B cell (primary cell): ENCODE results near the gene ADH1A. TPM values are rescaled to one million over a fixed set of nuclear protein-coding genes. Genes with fewer than 3 reads are reported as not detected.

Source experiments
- ATAC-seq: fragments of 200-7000 bp; cut with Tn5 transposase; one replicate; pipeline ENCODE4 v1.10.0; 2021; ENCODE audit warnings: low read depth, mild to moderate bottlenecking, moderate number of reproducible peaks, moderate library complexity
- CTCF ChIA-PET: fragments of 350-600 bp; sonication (Branson Sonifier 250); formaldehyde crosslinking; loops from one replicate; lab custom pipeline; 2021; ENCODE audit warnings: antibody characterized with exemption, inconsistent platforms; lab: Charles Lee
- POLR2A ChIA-PET: fragments of 350-600 bp; sonication (Branson Sonifier 250); formaldehyde crosslinking; loops from one replicate; lab custom pipeline; 2021; ENCODE audit warnings: antibody characterized with exemption; lab: Charles Lee
- DNase-seq: peaks from one replicate; pipeline ENCODE4 v3.0.0; 2013
- H2AFZ ChIP-seq: 2 replicates; pipeline ENCODE4 v1.6.1; 2012; ENCODE audit warnings: mild to moderate bottlenecking, low read depth, low read length; ENCODE audit not compliant: insufficient read depth, poor library complexity, severe bottlenecking
- H3K27ac ChIP-seq, 2 donors: 1 replicate in 1 of 2; 2 replicates in 1 of 2; pipeline ENCODE4 v1.5.1; 2012 to 2013; ENCODE audit warnings: low read length in 2 of 2, mild to moderate bottlenecking in 2 of 2, moderate library complexity in 1 of 2
- H3K27me3 ChIP-seq, 4 experiments: fragments of 200-600 bp in 1 of 4; sonication (generic) in 1 of 4; replicated peaks in 1 of 4; 1 replicate in 2 of 4; 2 replicates in 2 of 4; pipeline versions ENCODE4 v1.6.1 to v1.7.0; 2013 to 2016; ENCODE audit warnings: low read length in 3 of 4, mild to moderate bottlenecking in 2 of 4, mixed read lengths in 1 of 4, moderate library complexity in 1 of 4; ENCODE audit not compliant: insufficient read depth in 4 of 4, control insufficient read depth in 3 of 4; ENCODE audit errors: control extremely low read depth in 1 of 4
- H3K36me3 ChIP-seq, 2 experiments: replicated peaks in 1 of 2; 1 replicate in 1 of 2; 2 replicates in 1 of 2; pipeline versions ENCODE4 v1.6.1 to v1.7.1; 2013; ENCODE audit warnings: low read length in 1 of 2; ENCODE audit not compliant: insufficient read depth in 2 of 2, control insufficient read depth in 1 of 2; ENCODE audit errors: control extremely low read depth in 1 of 2, extremely low read depth in 1 of 2
- H3K4me1 ChIP-seq, 2 donors: fragments of 200-600 bp in 1 of 2; sonication (generic) in 1 of 2; 1 replicate in 1 of 2; 2 replicates in 1 of 2; pipeline versions ENCODE4 v1.5.1 to v1.6.1; 2013 to 2017; ENCODE audit warnings: low read length in 2 of 2; ENCODE audit not compliant: control insufficient read depth in 2 of 2, insufficient read depth in 2 of 2
- H3K4me2 ChIP-seq: replicated peaks from 2 replicates; pipeline ENCODE3; 2012; ENCODE audit warnings: mild to moderate bottlenecking, low read depth, low read length; ENCODE audit not compliant: poor library complexity, severe bottlenecking
- H3K4me3 ChIP-seq, 5 experiments: fragments of 200-600 bp in 1 of 5; sonication (generic) in 1 of 5; 1 replicate in 3 of 5; 2 replicates in 2 of 5; pipeline versions ENCODE4 v1.5.1 to v1.7.0; 2011 to 2016; ENCODE audit warnings: low read length in 4 of 5, mild to moderate bottlenecking in 4 of 5, low read depth in 2 of 5, control low read depth in 1 of 5, moderate library complexity in 1 of 5; ENCODE audit not compliant: insufficient read depth in 1 of 5; ENCODE audit errors: control extremely low read depth in 1 of 5, extremely low read depth in 1 of 5
- H3K79me2 ChIP-seq: fragments of 200-600 bp; sonication (generic); one replicate; pipeline ENCODE4 v1.6.0; 2016; ENCODE audit warnings: low read length; ENCODE audit not compliant: control insufficient read depth, insufficient read depth
- H3K9ac ChIP-seq: fragments of 200-600 bp; sonication (generic); 2 replicates; pipeline ENCODE4 v1.6.1; 2017; ENCODE audit warnings: mild to moderate bottlenecking, low read length, moderate library complexity
- H3K9me3 ChIP-seq, 3 donors: one replicate each; pipeline versions ENCODE4 v1.6.1 to v1.7.1; 2013; ENCODE audit warnings: low read length in 2 of 3; ENCODE audit not compliant: control insufficient read depth in 2 of 3, insufficient read depth in 1 of 3; ENCODE audit errors: control extremely low read depth in 1 of 3
- H4K20me1 ChIP-seq: 2 replicates; pipeline ENCODE4 v1.6.0; 2012; ENCODE audit warnings: mild to moderate bottlenecking, low read length; ENCODE audit not compliant: insufficient read depth, control insufficient read depth, poor library complexity, severe bottlenecking
- H3K27ac Mint-ChIP-seq: one replicate; pipeline ENCODE4 v1.8.0; 2021; ENCODE audit warnings: mixed read lengths
- H3K27me3 Mint-ChIP-seq: one replicate; pipeline ENCODE4 v1.8.0; 2021; ENCODE audit warnings: mixed read lengths
- H3K4me1 Mint-ChIP-seq: one replicate; pipeline ENCODE4 v1.8.0; 2021; ENCODE audit warnings: mixed read lengths
- H3K4me3 Mint-ChIP-seq: one replicate; pipeline ENCODE4 v1.8.0; 2021; ENCODE audit warnings: mixed read lengths
- H3K9me3 Mint-ChIP-seq: one replicate; pipeline ENCODE4 v1.8.0; 2022; ENCODE audit warnings: mixed read lengths; ENCODE audit not compliant: insufficient read depth
- EZH2 ChIP-seq: IDR thresholded peaks from 2 replicates; pipeline ENCODE4 v1.6.1; 2012; ENCODE audit warnings: borderline replicate concordance, low read depth, mild to moderate bottlenecking, moderate library complexity, low read length; ENCODE audit not compliant: insufficient read depth, poor library complexity, severe bottlenecking
- WGBS: methylation state at CpG from one replicate; pipeline ENCODE4 v1.1.5; 2013; ENCODE audit warnings: missing lambda C conversion rate; ENCODE audit not compliant: insufficient coverage; 5-methylcytosine and 5-hydroxymethylcytosine counted together
- intact Hi-C: fragments of 100-400 bp; cut with micrococcal nuclease; formaldehyde crosslinking; loops from one replicate; pipeline ENCODE4 v1.10.0; 2022
- polyA plus RNA-seq: library from polyadenylated mRNA; depleted of rRNA; stranded (reverse); fragments of >200 nt; gene quantifications from 2 replicates; pipeline ENCODE4 v1.2.3, GENCODE V29; 2012
- total RNA-seq, 2 donors: library from RNA; stranded (reverse); fragments of 120-200 nt in 1 of 2; gene quantifications; 1 replicate in 1 of 2; 2 replicates in 1 of 2; pipeline versions ENCODE4 v1.2.3 to v1.2.4, GENCODE V29; 2013 to 2022
- TF ChIP-seq, protein P1 (sequence below): fragments of 200-600 bp; IDR thresholded peaks from one replicate; pipeline ENCODE4 v1.8.0; 2022; ENCODE audit warnings: antibody characterized with exemption, mild to moderate bottlenecking

The ADH1A gene
- total and polyA plus RNA-seq, 2 donors (not counting 1 experiment from before 2014, with no cell fraction given): not detected

GRCh38 chr4:99317354-99317753 is 26.6 kb upstream of the ADH1A start:
- no peak overlapping the region for H3K9ac ChIP-seq
- no peaks in the 10 kb centered on the region for H3K36me3 ChIP-seq
- H3K27me3 Mint-ChIP-seq: peaks cover 3% of the 10 kb centered on the region
- H3K79me2 ChIP-seq: no peaks in the 10 kb centered on the region
- no peaks in the 10 kb centered on the region for H3K4me1 ChIP-seq
- no peak overlapping the region for H2AFZ ChIP-seq
- H3K27ac Mint-ChIP-seq: no peak overlapping the region
- H4K20me1 ChIP-seq: no peaks in the 10 kb centered on the region
- ChIA-PET CTCF (no interaction called here), POLR2A (no interaction called here)
- DNase-seq (no peak), ATAC-seq (no peak)
- no peak overlapping the region for H3K4me3 Mint-ChIP-seq
- H3K4me3 ChIP-seq: no peak overlapping the region
- intact Hi-C loops: no loop called here
- no peaks in the 10 kb centered on the region for H3K9me3 ChIP-seq
- peaks cover 0 to 2% (median 0%) of the 10 kb centered on the region in 4 experiments for H3K27me3 ChIP-seq
- H3K4me1 Mint-ChIP-seq: no peaks in the 10 kb centered on the region
- H3K9me3 Mint-ChIP-seq: no peaks in the 10 kb centered on the region
- H3K4me2 ChIP-seq: no peak overlapping the region
- 67% methylated on average over 1 of the region's 3 CpGs for WGBS
- H3K27ac ChIP-seq: no peak overlapping the region
- TF ChIP-seq EZH2: no peak
- TF ChIP-seq, protein P1, sequence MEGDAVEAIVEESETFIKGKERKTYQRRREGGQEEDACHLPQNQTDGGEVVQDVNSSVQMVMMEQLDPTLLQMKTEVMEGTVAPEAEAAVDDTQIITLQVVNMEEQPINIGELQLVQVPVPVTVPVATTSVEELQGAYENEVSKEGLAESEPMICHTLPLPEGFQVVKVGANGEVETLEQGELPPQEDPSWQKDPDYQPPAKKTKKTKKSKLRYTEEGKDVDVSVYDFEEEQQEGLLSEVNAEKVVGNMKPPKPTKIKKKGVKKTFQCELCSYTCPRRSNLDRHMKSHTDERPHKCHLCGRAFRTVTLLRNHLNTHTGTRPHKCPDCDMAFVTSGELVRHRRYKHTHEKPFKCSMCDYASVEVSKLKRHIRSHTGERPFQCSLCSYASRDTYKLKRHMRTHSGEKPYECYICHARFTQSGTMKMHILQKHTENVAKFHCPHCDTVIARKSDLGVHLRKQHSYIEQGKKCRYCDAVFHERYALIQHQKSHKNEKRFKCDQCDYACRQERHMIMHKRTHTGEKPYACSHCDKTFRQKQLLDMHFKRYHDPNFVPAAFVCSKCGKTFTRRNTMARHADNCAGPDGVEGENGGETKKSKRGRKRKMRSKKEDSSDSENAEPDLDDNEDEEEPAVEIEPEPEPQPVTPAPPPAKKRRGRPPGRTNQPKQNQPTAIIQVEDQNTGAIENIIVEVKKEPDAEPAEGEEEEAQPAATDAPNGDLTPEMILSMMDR: no peak

DNA sequence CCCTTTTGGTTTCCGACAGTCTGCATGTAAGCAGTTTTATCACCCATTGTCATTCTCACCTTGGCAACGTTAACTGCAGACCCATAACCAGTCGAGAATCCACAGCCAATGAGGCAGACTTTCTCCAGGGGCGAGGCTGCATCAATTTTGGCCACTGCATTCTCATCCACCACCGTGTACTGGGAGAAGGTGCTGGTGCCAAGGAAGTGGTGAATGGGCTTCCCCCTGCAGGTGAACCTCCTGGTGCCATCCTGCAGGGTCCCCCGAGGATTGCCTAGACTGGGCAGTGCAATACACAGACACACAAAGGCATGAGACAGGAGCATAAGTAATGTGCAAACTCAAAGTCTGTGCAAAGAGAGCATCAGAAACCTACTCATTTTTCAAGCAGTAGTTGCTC is 25.1 kb upstream of the ADH1A start:
- Histone ChIP-seq H3K4me2 (no peak overlapping the region), H3K27ac (no peak overlapping the region), H4K20me1 (no peaks in the 10 kb centered on the region), H3K79me2 (no peaks in the 10 kb centered on the region), H2AFZ (no peak overlapping the region), H3K36me3 (no peaks in the 10 kb centered on the region), H3K9ac (no peak overlapping the region), H3K9me3 (no peaks in the 10 kb centered on the region), H3K4me3 (no peak overlapping the region), H3K4me1 (no peaks in the 10 kb centered on the region), H3K27me3 (peaks cover 0 to 2% (median 0%) of the 10 kb centered on the region in 4 experiments)
- Mint-ChIP-seq H3K4me1 (no peaks in the 10 kb centered on the region), H3K9me3 (no peaks in the 10 kb centered on the region), H3K27ac (no peak overlapping the region), H3K4me3 (no peak overlapping the region), H3K27me3 (peaks cover 3% of the 10 kb centered on the region)
- TF ChIP-seq, protein P1: no peak
- no peak for TF ChIP-seq EZH2
- ChIA-PET CTCF (no interaction called here), POLR2A (no interaction called here)
- intact Hi-C loops: no loop called here
- ATAC-seq (no peak), DNase-seq (no peak)
- WGBS: 93% methylated on average over 3 of the region's 6 CpGs
